ENCODE data around the gene RBM3.
A peak's percentile ranks its signal among the peaks of the same experiment; 100 is the strongest.

Gene RBM3

DNA sequence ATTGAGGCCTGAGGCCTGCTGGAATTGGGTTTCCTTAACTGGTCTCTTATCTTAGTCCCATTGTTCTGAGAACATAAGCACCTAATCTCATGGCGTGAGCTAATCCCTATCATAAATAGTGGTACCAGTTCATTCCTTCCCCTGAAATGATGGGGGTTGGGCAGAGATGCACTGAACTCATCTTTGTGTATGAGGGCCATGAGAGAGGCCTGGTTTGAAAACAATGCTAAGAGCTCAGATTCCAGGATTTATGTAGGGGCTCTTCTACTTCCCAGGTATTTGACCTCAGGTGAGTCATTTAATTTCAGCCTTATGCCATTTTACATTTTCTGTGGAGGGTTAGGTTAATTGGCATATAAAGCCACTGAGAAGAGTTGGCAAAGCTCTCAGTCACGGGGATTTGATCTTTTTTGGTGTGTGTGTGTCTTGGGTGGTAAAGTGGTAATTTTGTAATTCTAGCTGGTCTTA, 4.4 kb downstream of the RBM3 start:
- no peaks in the 10 kb centered on the region for H3K9me3 ChIP-seq (ENCODE audit: insufficient read depth, low read depth, low read length)
- H3K4me3 ChIP-seq (ENCODE audit: low read length) = no peak overlapping the region
- H3K9ac ChIP-seq (ENCODE audit: low read depth, low read length) = no peak overlapping the region
- no peaks in the 10 kb centered on the region for H3K27me3 ChIP-seq (ENCODE audit: insufficient read depth, low read length)
- H3K27ac ChIP-seq (ENCODE audit: low read depth, low read length) = no peak overlapping the region
- peaks cover 53% of the 10 kb centered on the region for H3K36me3 ChIP-seq (ENCODE audit: insufficient read depth, low read length)
- 96% methylated on average over 2 of the region's 2 CpGs for WGBS
- H3K4me1 ChIP-seq (ENCODE audit: insufficient read depth, low read length) = peaks cover 9% of the 10 kb centered on the region; the same call in 1 of the 2 replicates

DNA sequence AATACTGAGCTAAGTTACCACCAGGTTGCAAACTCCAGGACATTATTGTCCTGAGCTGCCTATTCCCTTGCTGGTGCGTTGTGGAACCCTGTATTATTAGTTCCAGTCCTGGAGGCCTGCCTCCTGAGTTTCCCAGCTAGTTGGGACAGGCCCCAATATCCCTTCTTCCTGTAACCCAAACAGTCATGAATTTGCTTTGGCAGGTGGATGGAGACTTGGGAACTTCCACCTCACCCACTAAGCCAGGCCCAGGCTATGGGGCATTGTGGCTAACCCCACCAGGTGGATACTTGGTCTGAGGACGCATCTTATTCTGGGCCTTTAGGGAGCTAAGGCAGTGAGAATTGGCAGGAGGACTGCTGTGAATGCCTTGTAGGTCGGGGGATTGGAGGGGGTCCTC, 5.0 kb downstream of the RBM3 start:
- peaks cover 9% of the 10 kb centered on the region; the same call in 1 of the 2 replicates for H3K4me1 ChIP-seq (ENCODE audit: insufficient read depth, low read length)
- H3K9ac ChIP-seq (ENCODE audit: low read depth, low read length) = no peak overlapping the region
- no peak overlapping the region; the same call in 1 of the 2 replicates for H3K27ac ChIP-seq (ENCODE audit: low read depth, low read length)
- WGBS = 90% methylated on average over 2 of the region's 3 CpGs
- H3K4me3 ChIP-seq (ENCODE audit: low read length) = no peak overlapping the region
- no peaks in the 10 kb centered on the region for H3K9me3 ChIP-seq (ENCODE audit: insufficient read depth, low read depth, low read length)
- H3K36me3 ChIP-seq (ENCODE audit: insufficient read depth, low read length) = peaks cover 53% of the 10 kb centered on the region
- no peaks in the 10 kb centered on the region for H3K27me3 ChIP-seq (ENCODE audit: insufficient read depth, low read length)

DNA sequence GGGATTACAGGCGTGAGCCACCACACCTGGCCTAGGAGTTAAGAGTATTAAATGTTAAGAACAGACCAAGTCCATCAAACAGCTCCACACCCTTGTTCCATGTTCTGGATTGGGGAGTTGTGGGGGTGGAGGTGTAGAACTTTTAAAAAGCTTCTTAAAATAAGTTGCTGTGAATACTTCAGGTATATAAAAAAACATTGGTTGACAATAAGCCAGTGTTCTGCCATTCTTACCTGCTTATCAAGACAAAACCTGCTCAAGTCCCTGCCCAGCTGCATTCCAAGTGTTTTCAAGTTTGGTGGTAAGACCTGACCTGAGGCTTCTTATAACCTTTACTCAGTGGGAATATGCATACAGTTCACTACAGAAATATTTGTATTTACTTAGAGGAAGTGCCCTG, 6.4 kb downstream of the RBM3 start:
- H3K4me1 ChIP-seq (ENCODE audit: insufficient read depth, low read length) = peaks cover 1% of the 10 kb centered on the region; the same call in 1 of the 2 replicates
- no CpG with 5 or more reads among the region's 1 CpG for WGBS
- H3K4me3 ChIP-seq (ENCODE audit: low read length) = no peak overlapping the region
- no peak overlapping the region for H3K9ac ChIP-seq (ENCODE audit: low read depth, low read length)
- H3K27ac ChIP-seq (ENCODE audit: low read depth, low read length) = no peak overlapping the region
- H3K9me3 ChIP-seq (ENCODE audit: insufficient read depth, low read depth, low read length) = no peaks in the 10 kb centered on the region
- H3K36me3 ChIP-seq (ENCODE audit: insufficient read depth, low read length) = peaks cover 44% of the 10 kb centered on the region
- H3K27me3 ChIP-seq (ENCODE audit: insufficient read depth, low read length) = no peaks in the 10 kb centered on the region

DNA sequence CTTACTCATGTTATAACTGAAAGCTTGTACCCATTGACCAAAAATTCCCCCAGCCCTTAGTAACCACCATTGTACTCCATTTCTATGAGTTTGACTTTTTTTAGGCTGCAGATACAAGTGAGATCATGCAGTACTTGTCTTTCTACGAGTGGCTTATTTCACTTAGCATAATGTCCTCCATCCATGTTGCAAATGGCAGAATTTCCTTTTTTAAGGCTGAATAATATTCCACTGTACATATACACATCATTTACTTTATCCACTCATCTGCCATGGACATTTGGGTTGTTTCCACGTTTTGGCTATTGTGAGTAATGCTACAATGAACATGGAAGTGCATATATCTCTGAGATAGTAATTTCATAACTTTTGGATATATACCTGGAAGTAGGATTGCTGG, 10.4 kb downstream of the RBM3 start:
- Histone ChIP-seq H3K36me3 (ENCODE audit: insufficient read depth, low read length) (0 out of 2 replicates have a peak, but pooled peaks cover 4% of the 10 kb centered on the region), H3K27ac (ENCODE audit: low read depth, low read length) (no peak overlapping the region), H3K27me3 (ENCODE audit: insufficient read depth, low read length) (no peaks in the 10 kb centered on the region), H3K4me1 (ENCODE audit: insufficient read depth, low read length) (no peaks in the 10 kb centered on the region), H3K9me3 (ENCODE audit: insufficient read depth, low read depth, low read length) (no peaks in the 10 kb centered on the region), H3K4me3 (ENCODE audit: low read length) (no peak overlapping the region), H3K9ac (ENCODE audit: low read depth, low read length) (no peak overlapping the region)
- WGBS = 90% methylated on average over 1 of the region's 2 CpGs

DNA sequence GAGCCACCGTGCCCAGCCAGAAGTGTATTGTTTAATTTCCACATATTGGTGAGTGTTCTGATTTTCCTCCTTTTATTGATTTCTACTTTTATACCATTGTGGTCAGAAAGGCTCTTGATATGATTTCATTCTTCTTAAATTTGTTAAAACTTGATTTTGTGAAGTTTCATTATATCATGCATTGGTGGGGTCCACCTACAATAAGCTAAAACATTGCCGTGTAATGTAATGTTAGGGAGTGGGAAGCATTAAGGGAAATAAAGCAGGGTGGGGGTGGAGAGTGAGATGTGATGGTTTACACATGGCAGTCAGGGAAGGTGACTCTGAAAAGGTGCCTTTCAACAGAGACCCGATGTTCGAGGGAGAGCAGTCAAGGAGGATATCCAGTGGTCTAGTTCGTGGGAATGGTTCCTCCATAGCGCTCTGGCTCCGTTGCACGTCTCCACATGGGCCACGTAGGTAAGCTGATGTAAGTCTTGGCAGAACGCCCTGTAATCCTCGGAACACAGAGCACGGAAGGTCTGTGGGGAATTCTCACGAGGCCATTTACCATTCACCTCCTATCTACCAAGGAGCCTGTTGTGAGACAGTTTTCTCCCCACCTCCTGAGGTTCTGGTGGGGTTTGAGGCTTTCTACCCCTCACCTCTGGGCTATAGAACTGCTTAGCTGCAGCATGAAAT, 15.3 kb downstream of the RBM3 start:
- Histone ChIP-seq H3K9ac (ENCODE audit: low read depth, low read length) (no peak overlapping the region), H3K27me3 (ENCODE audit: insufficient read depth, low read length) (no peaks in the 10 kb centered on the region), H3K4me3 (ENCODE audit: low read length) (no peak overlapping the region), H3K36me3 (ENCODE audit: insufficient read depth, low read length) (no peaks in the 10 kb centered on the region), H3K4me1 (ENCODE audit: insufficient read depth, low read length) (no peaks in the 10 kb centered on the region), H3K9me3 (ENCODE audit: insufficient read depth, low read depth, low read length) (no peaks in the 10 kb centered on the region), H3K27ac (ENCODE audit: low read depth, low read length) (no peak overlapping the region)
- 91% methylated on average over 10 of the region's 13 CpGs for WGBS

GRCh38 chrX:48590203-48591103, 16.2 kb downstream of the RBM3 start:
- Histone ChIP-seq H3K4me3 (ENCODE audit: low read length) (no peak overlapping the region), H3K27ac (ENCODE audit: low read depth, low read length) (no peak overlapping the region), H3K36me3 (ENCODE audit: insufficient read depth, low read length) (no peaks in the 10 kb centered on the region), H3K4me1 (ENCODE audit: insufficient read depth, low read length) (no peaks in the 10 kb centered on the region), H3K9ac (ENCODE audit: low read depth, low read length) (no peak overlapping the region), H3K27me3 (ENCODE audit: insufficient read depth, low read length) (no peaks in the 10 kb centered on the region), H3K9me3 (ENCODE audit: insufficient read depth, low read depth, low read length) (no peaks in the 10 kb centered on the region)
- 92% methylated on average over 20 of the region's 21 CpGs for WGBS

- Histone ChIP-seq H3K27ac (ENCODE audit: low read depth, low read length) (no peak overlapping the region), H3K9ac (ENCODE audit: low read depth, low read length) (no peak overlapping the region)
- WGBS = 93% methylated on average over 9 of the region's 9 CpGs
Observed at GRCh38 chrX:48591255-48591791, 17.0 kb downstream of the RBM3 start.

DNA sequence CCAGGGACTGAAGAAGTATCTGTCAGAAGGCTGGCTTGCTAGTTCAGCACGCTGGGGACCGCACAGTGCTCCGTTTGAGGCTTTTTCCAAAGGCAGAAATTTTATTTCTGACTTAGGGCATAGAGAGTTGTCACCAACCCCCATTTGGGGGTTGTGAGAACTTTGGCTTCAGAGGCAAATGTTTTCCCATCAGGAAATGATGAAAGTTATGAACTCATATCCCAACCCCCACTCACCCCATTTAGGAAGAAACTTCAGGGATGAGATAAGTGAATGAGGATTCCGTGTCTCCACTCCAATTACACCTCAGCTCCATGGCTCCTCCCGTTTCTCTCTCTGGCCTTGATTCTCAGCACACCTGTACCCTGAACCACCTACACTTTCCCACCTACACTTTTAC, 18.7 kb downstream of the RBM3 start:
- WGBS = 85% methylated on average over 5 of the region's 5 CpGs
- H3K9ac ChIP-seq (ENCODE audit: low read depth, low read length) = no peak overlapping the region
- H3K9me3 ChIP-seq (ENCODE audit: insufficient read depth, low read depth, low read length) = no peaks in the 10 kb centered on the region
- no peaks in the 10 kb centered on the region for H3K36me3 ChIP-seq (ENCODE audit: insufficient read depth, low read length)
- no peaks in the 10 kb centered on the region for H3K4me1 ChIP-seq (ENCODE audit: insufficient read depth, low read length)
- no peak overlapping the region for H3K4me3 ChIP-seq (ENCODE audit: low read length)
- H3K27ac ChIP-seq (ENCODE audit: low read depth, low read length) = no peak overlapping the region
- no peaks in the 10 kb centered on the region for H3K27me3 ChIP-seq (ENCODE audit: insufficient read depth, low read length)

More at GRCh38 chrX:48591255-48591791, 17.0 kb downstream of the RBM3 start:
- Histone ChIP-seq H3K36me3 (ENCODE audit: insufficient read depth, low read length) (no peaks in the 10 kb centered on the region), H3K9me3 (ENCODE audit: insufficient read depth, low read depth, low read length) (no peaks in the 10 kb centered on the region), H3K4me1 (ENCODE audit: insufficient read depth, low read length) (no peaks in the 10 kb centered on the region), H3K27me3 (ENCODE audit: insufficient read depth, low read length) (no peaks in the 10 kb centered on the region), H3K4me3 (ENCODE audit: low read length) (no peak overlapping the region)

DNA sequence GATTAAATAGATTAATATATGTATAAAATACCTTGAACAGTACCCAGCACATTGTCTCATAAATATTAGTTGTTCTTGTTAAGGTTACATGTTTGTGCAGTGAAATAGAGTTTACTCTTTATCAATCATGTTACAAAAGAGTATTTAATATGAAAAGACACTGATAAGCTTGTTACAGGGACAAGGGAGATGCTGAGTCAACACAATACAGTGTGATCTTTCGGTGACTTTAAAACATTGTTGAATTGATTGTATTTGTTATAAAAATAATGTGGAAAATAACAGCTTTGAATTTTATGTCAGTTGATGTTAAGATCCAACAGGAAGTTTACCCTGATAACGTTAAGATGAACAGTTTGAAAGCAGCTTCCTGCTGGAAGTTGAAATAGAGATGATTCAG, 21.6 kb downstream of the RBM3 start:
- 86% methylated on average over 2 of the region's 2 CpGs for WGBS
- H3K9me3 ChIP-seq (ENCODE audit: insufficient read depth, low read depth, low read length) = no peaks in the 10 kb centered on the region
- H3K4me1 ChIP-seq (ENCODE audit: insufficient read depth, low read length) = no peaks in the 10 kb centered on the region
- peaks cover 11% of the 10 kb centered on the region; the same call in 1 of the 2 replicates for H3K36me3 ChIP-seq (ENCODE audit: insufficient read depth, low read length)
- H3K27ac ChIP-seq (ENCODE audit: low read depth, low read length) = no peak overlapping the region
- H3K9ac ChIP-seq (ENCODE audit: low read depth, low read length) = no peak overlapping the region
- H3K4me3 ChIP-seq (ENCODE audit: low read length) = no peak overlapping the region
- H3K27me3 ChIP-seq (ENCODE audit: insufficient read depth, low read length) = no peaks in the 10 kb centered on the region

GRCh38 chrX:48597353-48598264, 23.3 kb downstream of the RBM3 start, which contains the start of gene WDR13:
Gene WDR13, plus strand, starts transcription at chrX:48597492. Its CDS starts 505 bp downstream, at chrX:48597997.
- peak within 1 kb of the TSS; percentile 97 for H3K27ac ChIP-seq (ENCODE audit: low read depth, low read length)
- H3K4me1 ChIP-seq (ENCODE audit: insufficient read depth, low read length) = no peaks in the 10 kb centered on the region
- peaks cover 22% of the 10 kb centered on the region for H3K36me3 ChIP-seq (ENCODE audit: insufficient read depth, low read length)
- H3K27me3 ChIP-seq (ENCODE audit: insufficient read depth, low read length) = no peaks in the 10 kb centered on the region
- H3K9me3 ChIP-seq (ENCODE audit: insufficient read depth, low read depth, low read length) = no peaks in the 10 kb centered on the region
- H3K4me3 ChIP-seq (ENCODE audit: low read length) = peak within 1 kb of the TSS; percentile 98
- peak within 1 kb of the TSS; percentile 91 for H3K9ac ChIP-seq (ENCODE audit: low read depth, low read length)
- 1% methylated on average over 62 of the region's 62 CpGs for WGBS

Data from HUES64 (cell line).